ENCODE measurements around the gene KMT5B. TPM values are rescaled to one million over a fixed set of nuclear protein-coding genes. Genes with fewer than 3 reads are reported as not detected.

Gene KMT5B
- total RNA-seq, 4 donors from 2014 or later: 25.5 to 47.1 (median 40.3) TPM

GRCh38 chr11:68201492-68201891 is 11.6 kb downstream of the KMT5B start:
- no peak overlapping the region for H3K27ac ChIP-seq
- peaks cover 0 to 72% (median 29%) of the 10 kb centered on the region in 4 donors for H3K4me1 ChIP-seq
- H3K9me3 ChIP-seq: no peaks in the 10 kb centered on the region
- no peak for TF ChIP-seq EP300 (IDR thresholded peaks at IDR 0.05)
- TF ChIP-seq POLR2A (IDR thresholded peaks at IDR 0.05): no peak
- TF ChIP-seq, protein P1, sequence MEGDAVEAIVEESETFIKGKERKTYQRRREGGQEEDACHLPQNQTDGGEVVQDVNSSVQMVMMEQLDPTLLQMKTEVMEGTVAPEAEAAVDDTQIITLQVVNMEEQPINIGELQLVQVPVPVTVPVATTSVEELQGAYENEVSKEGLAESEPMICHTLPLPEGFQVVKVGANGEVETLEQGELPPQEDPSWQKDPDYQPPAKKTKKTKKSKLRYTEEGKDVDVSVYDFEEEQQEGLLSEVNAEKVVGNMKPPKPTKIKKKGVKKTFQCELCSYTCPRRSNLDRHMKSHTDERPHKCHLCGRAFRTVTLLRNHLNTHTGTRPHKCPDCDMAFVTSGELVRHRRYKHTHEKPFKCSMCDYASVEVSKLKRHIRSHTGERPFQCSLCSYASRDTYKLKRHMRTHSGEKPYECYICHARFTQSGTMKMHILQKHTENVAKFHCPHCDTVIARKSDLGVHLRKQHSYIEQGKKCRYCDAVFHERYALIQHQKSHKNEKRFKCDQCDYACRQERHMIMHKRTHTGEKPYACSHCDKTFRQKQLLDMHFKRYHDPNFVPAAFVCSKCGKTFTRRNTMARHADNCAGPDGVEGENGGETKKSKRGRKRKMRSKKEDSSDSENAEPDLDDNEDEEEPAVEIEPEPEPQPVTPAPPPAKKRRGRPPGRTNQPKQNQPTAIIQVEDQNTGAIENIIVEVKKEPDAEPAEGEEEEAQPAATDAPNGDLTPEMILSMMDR (IDR thresholded peaks at IDR 0.05): no peak
- H3K4me3 ChIP-seq: no peak overlapping the region
- no peak for DNase-seq (ENCODE audit: low spot score in 2 of 2)
- no peaks in the 10 kb centered on the region for H3K27me3 ChIP-seq
- no peaks in the 10 kb centered on the region for H3K36me3 ChIP-seq
- WGBS, 2 donors: 67 to 70% methylated on average over 4 of the region's 4 CpGs

DNA sequence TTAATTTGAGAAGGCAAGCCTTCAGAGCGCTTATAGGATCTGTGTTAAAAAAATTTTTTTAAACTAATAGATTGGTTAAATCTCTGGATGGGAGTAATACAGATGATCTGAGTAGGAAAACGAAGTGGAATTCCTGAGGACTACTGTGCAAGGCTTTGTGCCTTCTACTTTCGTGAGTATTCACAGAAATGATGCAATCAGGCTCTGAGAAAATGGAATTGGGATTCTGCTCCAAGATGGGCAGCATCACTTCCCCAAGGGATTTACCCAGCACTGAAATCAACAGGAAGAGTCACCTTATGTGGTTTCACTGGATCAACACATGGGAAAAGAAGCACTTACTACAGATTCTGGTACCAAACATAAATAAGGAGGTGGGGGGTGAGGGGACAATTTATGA is 12.5 kb downstream of the KMT5B start:
- WGBS, 2 donors: 38 to 43% methylated on average over 3 of the region's 3 CpGs
- no peak for TF ChIP-seq POLR2A (IDR thresholded peaks at IDR 0.05)
- peak in 1 of 2 donors; percentile 35 for TF ChIP-seq EP300 (IDR thresholded peaks at IDR 0.05)
- H3K27ac ChIP-seq: peak overlapping the region in 1 of 4 donors; percentile 26
- no peaks in the 10 kb centered on the region for H3K27me3 ChIP-seq
- H3K36me3 ChIP-seq: no peaks in the 10 kb centered on the region
- H3K9me3 ChIP-seq: no peaks in the 10 kb centered on the region
- no peak for DNase-seq (ENCODE audit: low spot score in 2 of 2)
- no peak overlapping the region for H3K4me3 ChIP-seq
- H3K4me1 ChIP-seq: peaks cover 0 to 68% (median 26%) of the 10 kb centered on the region in 4 donors

DNA sequence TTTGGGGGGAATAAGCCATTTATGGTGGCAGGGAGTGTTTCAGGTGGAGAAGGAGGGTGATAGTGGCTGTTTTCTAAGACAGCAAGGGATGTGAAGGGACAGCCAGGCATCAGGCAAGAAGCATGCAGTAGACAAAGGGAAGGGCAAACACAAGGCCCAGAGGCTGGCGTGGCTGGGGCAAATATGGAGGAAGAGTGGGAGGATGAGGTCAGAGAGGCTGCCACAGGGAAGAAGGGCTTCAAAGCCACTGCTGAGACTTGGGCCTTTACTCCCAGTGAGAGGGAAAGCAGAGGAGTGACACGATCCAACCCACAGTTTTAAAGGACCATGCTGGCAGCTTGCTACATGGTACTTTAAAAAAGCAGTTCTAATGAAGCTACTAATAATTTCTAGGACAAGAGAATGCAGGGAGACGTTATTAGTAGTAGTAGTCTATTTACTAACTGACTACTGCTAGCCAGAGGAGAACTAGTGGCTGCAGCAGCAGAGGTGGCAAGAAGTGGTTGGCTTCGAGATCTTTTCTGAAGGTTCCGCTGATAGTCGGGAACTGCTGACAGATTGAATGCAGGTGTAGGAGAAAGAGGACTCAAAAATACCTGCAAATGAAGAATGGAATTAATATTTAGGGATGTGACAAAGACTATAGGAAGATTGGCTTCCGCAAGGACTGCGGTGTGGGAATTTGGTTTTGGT is 13.7 kb downstream of the KMT5B start:
- peaks cover 0 to 70% (median 20%) of the 10 kb centered on the region in 4 donors for H3K4me1 ChIP-seq
- WGBS, 2 donors: 76 to 79% methylated on average over 8 of the region's 8 CpGs
- TF ChIP-seq EP300 (IDR thresholded peaks at IDR 0.05): no peak
- TF ChIP-seq, protein P1 (IDR thresholded peaks at IDR 0.05): no peak
- TF ChIP-seq POLR2A (IDR thresholded peaks at IDR 0.05): no peak
- H3K27me3 ChIP-seq: no peaks in the 10 kb centered on the region
- H3K4me3 ChIP-seq: no peak overlapping the region
- H3K9me3 ChIP-seq: no peaks in the 10 kb centered on the region
- H3K27ac ChIP-seq: no peak overlapping the region
- DNase-seq (ENCODE audit: low spot score in 2 of 2): no peak
- no peaks in the 10 kb centered on the region for H3K36me3 ChIP-seq

DNA sequence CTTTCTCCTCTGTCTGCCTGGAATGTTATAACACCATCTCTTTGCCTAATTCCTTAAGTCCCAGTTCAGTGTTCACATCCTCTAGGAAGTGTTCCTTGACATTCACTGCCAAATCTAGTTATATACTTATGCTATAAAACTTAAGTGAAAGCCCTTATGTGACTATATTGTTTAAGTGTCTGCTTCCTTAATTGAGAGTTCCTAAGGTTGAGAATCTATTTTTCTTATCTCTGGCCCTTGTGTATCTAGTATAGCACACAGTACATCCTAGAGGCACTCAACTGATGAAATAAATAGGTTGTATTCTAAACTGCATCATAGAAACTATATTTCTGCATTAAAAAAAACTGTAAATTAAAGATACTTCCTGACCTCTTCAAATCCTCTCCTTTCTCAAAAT is 16.9 kb downstream of the KMT5B start:
- TF ChIP-seq POLR2A (IDR thresholded peaks at IDR 0.05) (no peak), EP300 (IDR thresholded peaks at IDR 0.05) (no peak)
- TF ChIP-seq, protein P1 (IDR thresholded peaks at IDR 0.05): no peak
- no peaks in the 10 kb centered on the region for H3K9me3 ChIP-seq
- no peaks in the 10 kb centered on the region for H3K27me3 ChIP-seq
- H3K4me1 ChIP-seq: peaks cover 0 to 70% (median 19%) of the 10 kb centered on the region in 4 donors
- H3K4me3 ChIP-seq: no peak overlapping the region
- DNase-seq (ENCODE audit: low spot score in 2 of 2): no peak
- no peak overlapping the region for H3K27ac ChIP-seq
- no peaks in the 10 kb centered on the region for H3K36me3 ChIP-seq

GRCh38 chr11:68194675-68195294 is 18.3 kb downstream of the KMT5B start:
- Histone ChIP-seq H3K4me1 (peaks cover 0 to 67% (median 10%) of the 10 kb centered on the region in 4 donors), H3K9me3 (no peaks in the 10 kb centered on the region), H3K27ac (no peak overlapping the region), H3K36me3 (no peaks in the 10 kb centered on the region), H3K27me3 (no peaks in the 10 kb centered on the region), H3K4me3 (no peak overlapping the region)
- DNase-seq (ENCODE audit: low spot score in 2 of 2): no peak
- 92 to 93% methylated on average over 3 of the region's 3 CpGs for WGBS, 2 donors
- TF ChIP-seq POLR2A (IDR thresholded peaks at IDR 0.05) (no peak), EP300 (IDR thresholded peaks at IDR 0.05) (no peak)
- TF ChIP-seq, protein P1 (IDR thresholded peaks at IDR 0.05): no peak
